Stimulated activated CD4-positive, alpha-beta T cell treated with anti-CD3 and anti-CD28 coated beads, Interleukin-4, amount 100 ng/mL, for 48 hours (primary cell): ENCODE results near the gene C10orf88.

ENCODE experiments used
- DNase-seq, 2 donors: peaks; one replicate each; pipeline ENCODE4 v3.0.0-alpha.2; 2020; ENCODE audit warnings: low read depth in 2 of 2

C10orf88 gene

DNA sequence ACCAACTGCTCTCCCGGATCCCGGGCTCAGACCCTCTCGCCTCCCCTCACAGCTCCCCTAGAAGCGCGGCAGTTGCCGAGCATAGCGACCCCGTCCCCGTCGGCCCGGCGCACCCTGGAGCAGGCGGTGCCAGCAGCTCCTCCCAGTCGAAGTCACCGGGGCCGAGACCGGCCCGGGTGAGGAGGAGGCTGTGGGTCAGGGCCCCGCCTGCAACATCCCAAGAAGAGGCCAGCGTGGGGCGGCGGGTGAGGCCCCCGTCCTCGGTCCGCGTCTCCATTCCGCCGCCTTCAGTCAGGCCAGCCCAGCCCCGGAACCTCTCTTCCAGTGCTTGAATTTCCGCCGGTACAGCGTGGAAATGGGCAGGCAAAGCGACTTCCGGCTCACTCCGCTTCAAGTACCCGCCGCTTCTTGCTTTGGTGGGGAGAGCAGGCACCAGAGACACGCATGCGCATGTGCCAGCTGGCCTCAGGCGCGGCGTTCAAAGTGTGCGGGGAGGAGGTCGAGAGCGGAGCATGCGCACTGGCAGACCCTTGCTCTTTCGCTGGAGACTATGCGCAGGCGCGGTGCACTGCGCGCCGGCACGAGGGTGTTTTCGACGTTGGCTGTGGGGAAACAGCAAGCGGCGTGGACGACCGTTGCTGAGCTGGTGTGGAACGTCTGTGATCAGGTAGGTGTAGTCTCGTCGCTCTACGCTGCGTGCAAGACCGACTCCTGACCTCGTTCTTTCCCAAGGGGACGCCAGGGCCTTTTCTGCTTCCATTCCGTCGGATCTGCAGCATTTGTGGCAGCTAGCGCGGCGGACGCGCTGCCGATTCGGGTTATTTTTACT lies at the start of gene C10orf88:
Gene C10orf88 (minus strand): TSS at position 326 of the 829 bp plus-strand sequence. CDS start 49 bp downstream, at position 277.
- DNase-seq = peak; percentile 88 to 95

GRCh38 chr10:123001370-123001769 lies 47.3 kb upstream of the C10orf88 start:
- no peak for DNase-seq

DNA sequence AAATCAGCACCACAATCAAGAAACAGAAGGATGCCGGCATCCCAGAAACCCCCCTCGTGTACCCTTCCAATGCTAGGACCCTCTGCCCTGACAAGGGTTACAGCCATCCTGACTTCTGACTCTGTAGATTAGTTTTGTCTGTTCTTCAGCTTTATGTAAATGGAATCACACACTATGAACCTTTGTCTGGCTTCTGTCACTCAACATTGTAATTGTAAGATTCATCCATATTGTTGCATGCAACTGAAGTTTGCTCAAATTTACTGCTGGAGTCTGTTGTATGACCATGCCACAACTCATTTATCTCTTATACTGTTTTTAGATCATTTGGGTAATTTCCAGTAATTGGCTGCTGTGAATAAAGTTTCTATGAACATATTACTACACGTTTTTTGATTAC lies 46.1 kb upstream of the C10orf88 start:
- DNase-seq = no peak

DNA sequence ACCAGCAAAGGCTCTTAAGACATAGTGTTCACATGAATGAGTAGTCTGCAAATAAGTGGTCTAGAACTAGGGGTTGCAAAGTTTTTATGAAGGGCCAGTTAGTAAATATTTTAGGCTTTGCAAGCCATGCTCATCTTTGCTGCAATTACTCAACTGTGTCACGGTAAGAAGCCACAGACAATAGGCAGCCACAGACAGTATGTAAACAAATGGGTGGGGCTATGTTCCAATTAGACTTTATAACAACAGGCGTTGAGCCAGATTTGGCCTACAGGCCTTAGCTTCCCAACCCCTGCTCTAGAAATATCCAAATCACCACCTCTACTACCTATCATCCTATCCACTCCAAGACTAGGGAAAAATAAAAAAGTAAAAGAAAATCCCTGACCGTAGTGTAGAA lies 45.3 kb upstream of the C10orf88 start:
- no peak for DNase-seq

GRCh38 chr10:122998934-122999333 lies 44.9 kb upstream of the C10orf88 start:
- DNase-seq = no peak

DNA sequence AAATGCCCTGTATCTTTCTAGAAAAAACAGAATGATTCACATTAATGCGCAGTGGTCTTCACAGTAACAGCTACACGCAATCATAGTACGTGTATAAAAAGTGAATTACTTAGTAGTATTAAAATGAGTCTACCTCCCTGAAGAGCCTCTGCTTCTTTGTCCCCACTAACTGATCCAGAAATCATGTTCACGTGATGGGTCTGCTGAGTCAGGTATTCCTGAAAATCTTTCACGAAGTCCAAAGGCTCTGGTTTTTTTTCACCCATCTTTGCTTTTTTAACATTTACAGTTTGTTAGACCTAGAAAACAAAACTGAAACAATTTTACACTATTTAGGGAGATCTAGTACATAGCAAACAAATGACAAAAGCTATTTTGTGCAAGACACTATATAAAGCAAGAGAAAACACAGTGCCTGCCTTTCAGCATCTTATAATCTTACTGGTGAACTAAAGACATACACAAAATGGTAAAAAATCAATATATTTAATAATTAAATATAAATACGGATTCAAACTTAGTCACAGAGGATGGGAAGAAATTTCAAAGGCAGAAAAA lies 44.4 kb upstream of the C10orf88 start:
- DNase-seq = no peak

GRCh38 chr10:122997864-122998263 lies 43.8 kb upstream of the C10orf88 start:
- DNase-seq = no peak

DNA sequence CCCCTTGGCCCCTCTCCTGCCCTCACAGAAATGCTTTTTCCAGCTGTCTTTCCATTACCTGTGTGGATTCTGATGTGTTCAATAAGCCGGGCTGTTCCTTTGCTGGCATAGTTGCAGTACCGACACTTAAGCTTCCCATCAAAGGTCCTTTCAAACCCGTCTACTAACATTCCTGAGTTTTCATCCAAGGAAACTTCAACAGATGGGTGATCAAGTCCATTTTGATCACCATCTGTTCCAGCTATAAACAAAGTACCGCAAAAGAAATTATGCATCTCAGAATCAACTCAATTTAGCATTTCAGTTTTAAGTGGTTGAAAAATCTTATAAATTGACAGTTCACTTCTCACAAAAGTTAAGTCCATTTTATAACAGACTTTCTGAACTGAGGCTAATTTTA lies 41.9 kb upstream of the C10orf88 start:
- DNase-seq = no peak

DNA sequence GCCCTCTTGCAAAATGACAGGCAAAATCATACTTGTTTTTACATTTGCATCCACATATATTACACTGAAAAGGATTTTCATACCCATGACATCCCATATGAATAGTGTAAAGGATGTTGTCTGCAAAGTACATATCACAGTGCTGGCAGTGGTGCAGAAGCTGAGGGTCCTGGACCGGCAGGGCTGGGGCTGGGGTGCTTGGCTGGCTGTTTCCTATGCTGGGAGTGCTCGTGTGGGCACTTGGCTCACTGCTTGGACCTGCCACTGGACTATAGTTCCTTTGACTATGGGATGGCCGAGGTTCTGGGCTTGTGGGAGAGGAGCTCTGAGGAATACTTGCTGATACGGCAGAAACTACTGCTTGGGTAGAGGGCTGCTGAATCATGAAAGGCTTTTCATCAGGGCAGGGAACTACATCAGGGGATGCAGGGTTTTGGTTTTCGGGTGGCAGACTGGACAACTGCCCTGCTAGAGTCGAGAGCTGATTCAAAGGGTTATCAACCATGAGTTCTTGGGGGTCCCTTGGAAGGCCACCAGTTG lies 39.8 kb upstream of the C10orf88 start:
- no peak for DNase-seq

DNA sequence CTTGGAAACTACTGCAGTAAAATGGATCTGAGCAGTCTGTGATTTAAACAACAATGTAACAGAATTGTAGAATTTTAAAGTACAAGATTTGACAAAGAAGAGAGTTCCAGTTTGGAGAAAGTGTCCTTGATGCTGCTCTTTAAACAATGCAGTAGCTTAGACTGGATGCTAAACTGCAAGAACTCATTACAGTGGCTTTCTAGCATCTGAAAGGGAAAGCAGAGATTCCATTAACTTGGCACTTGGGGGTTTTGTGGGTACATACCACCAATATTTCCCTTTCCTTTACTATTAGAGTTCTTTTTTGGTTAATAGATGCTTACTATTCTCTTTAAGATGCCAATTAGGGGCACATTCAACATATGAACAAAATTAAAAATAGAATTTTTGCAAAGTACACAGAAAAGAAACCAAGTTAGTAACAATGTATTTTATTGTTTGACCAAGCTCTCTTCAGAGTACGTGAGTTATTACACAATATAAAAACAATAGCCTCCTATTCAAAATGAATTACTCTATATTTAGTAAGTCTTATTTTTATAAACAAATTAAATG lies 38.1 kb upstream of the C10orf88 start:
- DNase-seq = no peak

- no peak for DNase-seq
Measured at GRCh38 chr10:122990278-122990677, 36.3 kb upstream of the C10orf88 start.

GRCh38 chr10:122988501-122988900 lies 34.5 kb upstream of the C10orf88 start:
- no peak for DNase-seq

- DNase-seq = no peak
Measured at GRCh38 chr10:122986335-122986734, 32.3 kb upstream of the C10orf88 start.

GRCh38 chr10:122984708-122985107 lies 30.7 kb upstream of the C10orf88 start:
- no peak for DNase-seq

DNA sequence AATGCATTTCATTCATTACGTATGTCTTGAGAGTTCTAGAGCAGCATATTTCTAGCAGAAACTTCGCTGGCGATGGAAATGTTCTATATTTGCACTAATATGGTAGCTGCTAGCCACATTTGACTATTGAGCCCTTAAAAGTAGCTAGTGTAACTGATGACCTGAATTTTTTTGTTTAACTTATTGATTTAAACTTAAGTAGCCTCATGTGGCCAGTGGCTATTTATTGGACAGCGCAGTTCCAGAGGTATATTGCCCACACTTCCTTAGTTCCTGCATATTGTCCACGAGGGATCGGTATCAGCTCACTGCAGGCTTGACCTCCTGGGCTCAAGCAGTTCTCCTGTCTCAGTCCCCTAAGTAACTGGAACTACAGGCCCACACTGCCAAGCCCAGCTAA lies 29.9 kb upstream of the C10orf88 start:
- DNase-seq = no peak

GRCh38 chr10:122981066-122981464 lies 27.0 kb upstream of the C10orf88 start:
- no peak for DNase-seq

- DNase-seq = peak; percentile 82 to 84
Measured at GRCh38 chr10:122980209-122981065, 26.4 kb upstream of the C10orf88 start, which contains the start of gene PSTK. PSTK (plus strand) TSS chr10:122980401; CDS start chr10:122980480, 79 bp downstream.

DNA sequence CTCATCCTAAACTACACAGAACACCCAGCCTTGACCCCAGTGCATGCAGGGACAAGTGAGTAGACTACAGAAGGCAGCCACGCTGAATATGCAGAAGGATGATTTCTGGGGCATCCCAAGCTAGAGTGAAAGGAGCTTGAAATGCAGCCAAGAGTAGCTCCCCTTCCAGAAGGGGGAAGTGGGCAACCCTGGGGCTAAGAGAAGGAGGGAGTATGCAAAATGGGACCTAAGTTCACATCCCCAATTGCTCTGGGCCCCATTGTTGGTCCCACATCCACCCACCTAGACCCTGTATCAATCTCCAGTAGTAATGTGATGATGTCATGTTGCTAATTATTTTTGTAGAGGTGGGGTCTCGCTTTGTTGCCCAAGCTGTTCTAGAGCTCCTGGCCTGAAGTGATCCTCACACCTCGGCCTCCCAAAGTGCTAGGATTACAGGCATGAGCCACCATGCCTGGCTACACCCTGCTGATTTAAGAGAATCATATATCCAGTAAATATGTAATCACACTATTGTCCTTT lies 20.6 kb upstream of the C10orf88 start:
- no peak for DNase-seq

- DNase-seq = no peak
Measured at GRCh38 chr10:122974023-122974422, 20.0 kb upstream of the C10orf88 start.

GRCh38 chr10:122968698-122969097 lies 14.7 kb upstream of the C10orf88 start:
- no peak for DNase-seq

- no peak for DNase-seq
Measured at GRCh38 chr10:122966879-122967278, 12.9 kb upstream of the C10orf88 start.

GRCh38 chr10:122962405-122962804 lies 8.4 kb upstream of the C10orf88 start:
- DNase-seq = no peak
